ENCODE measurements around the gene BSDC1. TPM values are rescaled to one million over a fixed set of nuclear protein-coding genes. Genes with fewer than 3 reads are reported as not detected.

Gene BSDC1
- total RNA-seq, 4 donors from 2014 or later = 89.1 to 140 (median 109) TPM

DNA sequence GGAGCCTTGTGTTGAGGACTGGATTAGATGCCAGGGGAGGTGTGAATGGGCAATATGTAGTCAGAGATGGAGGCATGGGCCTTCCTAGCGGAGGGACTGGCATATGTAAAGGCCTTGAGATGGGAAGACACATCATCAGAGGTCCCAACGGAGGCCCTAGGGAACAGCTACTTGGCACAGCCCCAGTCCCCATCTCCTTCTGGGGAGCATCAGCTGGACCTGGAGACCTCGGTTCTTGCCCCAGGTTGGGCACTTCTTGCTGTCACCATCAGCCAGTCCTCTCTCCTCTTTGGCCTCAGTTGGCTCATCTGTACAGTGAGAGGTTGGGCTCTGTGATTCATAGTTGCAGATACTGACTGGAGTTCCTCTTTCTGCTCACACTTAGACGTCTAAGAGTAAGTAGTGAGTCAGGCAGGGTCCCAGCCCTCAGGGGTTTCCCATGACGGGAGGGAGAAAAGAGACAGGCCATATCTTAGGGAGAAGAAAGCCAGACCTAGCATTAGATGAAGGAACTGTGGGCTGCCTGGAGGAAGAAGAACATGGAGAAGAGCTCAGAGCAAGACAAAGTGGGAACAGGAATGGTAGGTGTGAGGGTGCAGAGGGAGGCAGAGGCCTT lies 54.8 kb downstream of the BSDC1 start:
- Histone ChIP-seq H3K9me3 (no peaks in the 10 kb centered on the region), H3K36me3 (no peaks in the 10 kb centered on the region), H3K27me3 (no peaks in the 10 kb centered on the region), H3K4me1 (peaks cover 0 to 36% (median 26%) of the 10 kb centered on the region in 4 donors), H3K27ac (no peak overlapping the region), H3K4me3 (no peak overlapping the region)
- DNase-seq = peak in 1 of 3 donors; percentile 41
- TF ChIP-seq, protein P1, sequence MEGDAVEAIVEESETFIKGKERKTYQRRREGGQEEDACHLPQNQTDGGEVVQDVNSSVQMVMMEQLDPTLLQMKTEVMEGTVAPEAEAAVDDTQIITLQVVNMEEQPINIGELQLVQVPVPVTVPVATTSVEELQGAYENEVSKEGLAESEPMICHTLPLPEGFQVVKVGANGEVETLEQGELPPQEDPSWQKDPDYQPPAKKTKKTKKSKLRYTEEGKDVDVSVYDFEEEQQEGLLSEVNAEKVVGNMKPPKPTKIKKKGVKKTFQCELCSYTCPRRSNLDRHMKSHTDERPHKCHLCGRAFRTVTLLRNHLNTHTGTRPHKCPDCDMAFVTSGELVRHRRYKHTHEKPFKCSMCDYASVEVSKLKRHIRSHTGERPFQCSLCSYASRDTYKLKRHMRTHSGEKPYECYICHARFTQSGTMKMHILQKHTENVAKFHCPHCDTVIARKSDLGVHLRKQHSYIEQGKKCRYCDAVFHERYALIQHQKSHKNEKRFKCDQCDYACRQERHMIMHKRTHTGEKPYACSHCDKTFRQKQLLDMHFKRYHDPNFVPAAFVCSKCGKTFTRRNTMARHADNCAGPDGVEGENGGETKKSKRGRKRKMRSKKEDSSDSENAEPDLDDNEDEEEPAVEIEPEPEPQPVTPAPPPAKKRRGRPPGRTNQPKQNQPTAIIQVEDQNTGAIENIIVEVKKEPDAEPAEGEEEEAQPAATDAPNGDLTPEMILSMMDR (IDR thresholded peaks at IDR 0.05) = no peak
- no peak for TF ChIP-seq POLR2A (IDR thresholded peaks at IDR 0.05)

DNA sequence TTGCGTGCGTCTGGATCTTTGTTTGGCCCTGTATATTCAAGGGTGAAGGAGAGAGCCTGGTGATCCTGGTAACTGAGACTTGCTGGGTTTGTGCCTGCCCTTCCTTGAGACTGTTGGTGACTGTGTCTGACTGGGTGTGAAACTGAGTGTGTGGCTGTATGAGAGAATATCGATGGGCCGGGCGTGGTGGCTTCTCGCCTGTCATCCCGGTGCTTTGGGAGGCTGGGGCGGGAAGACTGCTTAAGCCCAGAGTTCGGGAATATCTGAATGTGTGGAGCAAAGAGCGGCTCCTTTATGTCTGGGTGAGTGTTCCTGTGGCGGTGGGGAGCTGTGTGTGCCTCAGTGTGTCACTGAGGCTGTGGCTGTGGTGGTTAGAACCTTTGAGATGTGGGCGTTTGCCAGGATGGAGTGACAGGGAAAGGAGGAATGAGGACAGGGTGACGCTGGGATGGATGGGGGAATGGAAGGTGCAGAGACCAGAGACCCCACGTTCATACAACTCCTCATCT lies 55.5 kb downstream of the BSDC1 start:
- Histone ChIP-seq H3K9me3 (no peaks in the 10 kb centered on the region), H3K4me1 (peaks cover 0 to 39% (median 28%) of the 10 kb centered on the region in 4 donors), H3K36me3 (no peaks in the 10 kb centered on the region), H3K4me3 (no peak overlapping the region), H3K27ac (no peak overlapping the region), H3K27me3 (no peaks in the 10 kb centered on the region)
- DNase-seq = no peak
- no peak for TF ChIP-seq POLR2A (IDR thresholded peaks at IDR 0.05)
- TF ChIP-seq, protein P1 (IDR thresholded peaks at IDR 0.05) = no peak

DNA sequence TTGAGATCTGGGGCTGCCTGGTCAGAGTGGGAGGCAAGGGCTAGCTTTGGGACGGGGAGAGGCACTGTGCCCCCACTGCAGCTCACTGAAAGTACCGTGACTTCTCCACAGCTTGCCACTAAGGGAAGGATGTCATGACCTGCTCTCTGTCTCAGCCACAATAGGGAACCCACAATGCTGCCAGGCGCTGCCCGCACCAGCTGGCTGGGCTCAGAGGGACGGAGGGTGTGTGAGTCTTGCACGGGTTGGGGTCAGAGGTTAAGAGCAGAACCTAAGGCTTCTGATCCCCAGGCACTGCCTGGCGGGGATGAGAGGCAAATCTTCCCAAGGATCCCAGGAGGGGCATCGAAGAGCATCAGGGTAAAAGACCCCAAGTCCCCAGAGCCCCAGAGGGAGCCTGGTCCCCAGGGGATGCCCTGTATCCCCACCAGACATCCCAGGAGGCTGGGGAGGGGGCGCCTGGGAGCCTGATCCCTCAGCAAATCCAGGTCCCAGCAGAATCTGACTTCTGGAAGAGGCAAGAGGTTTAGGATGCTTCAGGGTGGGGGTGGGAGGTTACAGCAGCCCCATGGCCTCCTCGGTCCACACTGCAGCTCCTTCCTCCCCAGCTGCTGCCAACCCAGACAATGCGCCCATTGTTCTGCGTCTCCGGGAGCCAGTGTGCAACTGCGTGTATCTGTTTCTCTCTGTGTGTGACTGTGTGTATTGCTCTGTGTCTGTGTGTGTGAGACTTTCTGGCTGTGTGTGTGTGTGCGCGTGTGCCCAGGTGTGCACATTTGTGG lies 56.2 kb downstream of the BSDC1 start:
- Histone ChIP-seq H3K9me3 (no peaks in the 10 kb centered on the region), H3K4me1 (peaks cover 0 to 39% (median 28%) of the 10 kb centered on the region in 4 donors), H3K27ac (peak overlapping the region in 1 of 4 donors; percentile 94), H3K36me3 (no peaks in the 10 kb centered on the region), H3K4me3 (no peak overlapping the region), H3K27me3 (no peaks in the 10 kb centered on the region)
- peak in 2 of 3 donors; percentile 65 for DNase-seq
- TF ChIP-seq, protein P1 (IDR thresholded peaks at IDR 0.05) = no peak
- no peak for TF ChIP-seq POLR2A (IDR thresholded peaks at IDR 0.05)

DNA sequence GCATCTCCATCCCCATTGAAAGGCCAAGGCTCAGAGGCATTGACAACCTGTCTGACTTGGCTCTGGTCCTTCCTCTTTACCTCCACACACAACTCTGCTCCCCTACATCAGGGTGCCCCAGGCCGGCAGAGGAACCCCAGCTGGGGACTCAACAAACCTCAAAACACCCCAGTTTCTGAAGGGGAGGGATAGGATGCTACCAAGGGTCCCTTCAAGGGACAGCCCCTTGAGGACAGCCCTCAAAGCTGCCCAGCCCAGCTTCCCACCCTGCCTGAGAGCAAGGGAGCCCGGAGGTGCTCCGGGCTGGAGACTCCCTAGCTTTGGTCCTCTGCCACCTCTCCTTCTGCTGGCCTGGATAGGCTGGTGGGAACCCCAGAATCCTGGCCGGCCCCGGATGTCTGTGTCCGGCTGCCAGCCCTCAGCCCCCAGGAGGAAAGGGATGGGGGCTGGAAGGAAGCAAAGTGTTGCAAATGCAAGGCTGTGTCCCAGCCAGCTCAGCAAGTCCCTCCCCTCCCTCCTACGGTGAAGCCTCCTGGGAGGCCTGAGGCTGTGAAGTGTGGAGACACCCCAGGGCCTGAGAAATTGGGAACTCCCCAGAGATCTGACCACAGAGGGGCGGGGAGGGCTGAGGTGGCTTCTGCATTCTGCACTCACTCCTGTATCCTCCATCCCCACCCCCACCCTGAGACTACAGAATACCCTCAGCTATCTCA lies 57.1 kb downstream of the BSDC1 start:
- H3K36me3 ChIP-seq = peaks cover 0 to 7% (median 0%) of the 10 kb centered on the region in 3 donors
- DNase-seq = peak in 2 of 3 donors; percentile 80 to 85
- peak overlapping the region in 1 of 4 donors; percentile 94 for H3K27ac ChIP-seq
- H3K27me3 ChIP-seq = no peaks in the 10 kb centered on the region
- peak overlapping the region in 1 of 4 donors; percentile 78 for H3K4me3 ChIP-seq
- H3K9me3 ChIP-seq = no peaks in the 10 kb centered on the region
- TF ChIP-seq, protein P1 (IDR thresholded peaks at IDR 0.05) = no peak
- TF ChIP-seq POLR2A (IDR thresholded peaks at IDR 0.05) = no peak
- H3K4me1 ChIP-seq = peaks cover 0 to 39% (median 28%) of the 10 kb centered on the region in 4 donors

DNA sequence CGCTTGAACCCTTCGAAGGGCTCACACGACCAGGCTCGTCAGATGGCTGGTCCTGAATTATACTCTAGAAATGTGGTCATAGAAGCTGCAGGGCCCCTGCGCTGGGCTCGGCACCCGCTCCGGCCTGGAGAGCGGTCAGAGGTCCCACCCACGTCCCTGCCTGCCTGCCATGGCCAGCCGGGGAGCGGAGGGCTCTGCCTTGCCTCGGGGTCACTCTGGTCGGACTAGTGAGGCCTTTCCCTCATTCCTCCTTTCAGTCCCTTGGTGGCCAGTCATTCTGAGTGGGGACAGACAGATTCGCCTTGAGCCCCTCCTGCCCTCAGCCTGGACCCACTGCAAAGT lies 57.7 kb downstream of the BSDC1 start:
- Histone ChIP-seq H3K4me3 (peak overlapping the region; percentile 65 to 95 (median 79)), H3K27me3 (no peaks in the 10 kb centered on the region), H3K36me3 (peaks cover 0 to 13% (median 0%) of the 10 kb centered on the region in 3 donors), H3K9me3 (no peaks in the 10 kb centered on the region), H3K27ac (peak overlapping the region in 3 of 4 donors; percentile 62 to 94 (median 79)), H3K4me1 (peaks cover 0 to 39% (median 28%) of the 10 kb centered on the region in 4 donors)
- no peak for TF ChIP-seq POLR2A (IDR thresholded peaks at IDR 0.05)
- TF ChIP-seq, protein P1 (IDR thresholded peaks at IDR 0.05) = no peak
- no peak for DNase-seq
